Mesendoderm (in vitro differentiated cells): Measurements from ENCODE around the gene CAMK1.
A peak's percentile ranks its signal among the peaks of the same experiment; 100 is the strongest.

ENCODE experiments used
- DNase-seq: peaks from one replicate; pipeline ENCODE4 v3.0.0; 2013
- H2AK5ac ChIP-seq: 2 replicates; pipeline ENCODE4 v1.6.1; 2013; ENCODE audit warnings: low read length, inconsistent platforms
- H2BK120ac ChIP-seq: 2 replicates; pipeline ENCODE4 v1.6.1; 2013; ENCODE audit warnings: low read depth, mild to moderate bottlenecking, low read length, moderate library complexity, mixed read lengths
- H2BK15ac ChIP-seq: replicated peaks from 2 replicates; pipeline ENCODE4 v1.6.1; 2013; ENCODE audit warnings: low read depth, mild to moderate bottlenecking, moderate library complexity
- H2BK5ac ChIP-seq: 2 replicates; pipeline ENCODE4 v1.6.1; 2013; ENCODE audit warnings: low read length, inconsistent platforms
- H3K18ac ChIP-seq: 2 replicates; pipeline ENCODE4 v1.6.1; 2013; ENCODE audit warnings: mild to moderate bottlenecking, low read length, mixed read lengths
- H3K23ac ChIP-seq: one replicate; pipeline ENCODE4 v1.6.1; 2013; ENCODE audit warnings: low read length
- H3K27ac ChIP-seq: 2 replicates; pipeline ENCODE4 v1.5.1; 2013; ENCODE audit warnings: low read depth, mild to moderate bottlenecking, inconsistent platforms, low read length, moderate library complexity
- H3K27me3 ChIP-seq: 2 replicates; pipeline ENCODE4 v1.6.1; 2013; ENCODE audit warnings: low read length, control low read depth, mild to moderate bottlenecking, inconsistent platforms; ENCODE audit not compliant: insufficient read depth, poor library complexity
- H3K36me3 ChIP-seq: 2 replicates; pipeline ENCODE4 v1.6.1; 2013; ENCODE audit warnings: low read length, inconsistent platforms; ENCODE audit not compliant: control insufficient read depth, insufficient read depth
- H3K4ac ChIP-seq: one replicate; pipeline ENCODE4 v1.6.1; 2013; ENCODE audit warnings: low read depth, mild to moderate bottlenecking, low read length, moderate library complexity
- H3K4me1 ChIP-seq: 2 replicates; pipeline ENCODE4 v1.6.1; 2013; ENCODE audit warnings: low read depth, low read length, inconsistent platforms; ENCODE audit not compliant: control insufficient read depth
- H3K4me2 ChIP-seq: 2 replicates; pipeline ENCODE4 v1.6.1; 2013; ENCODE audit warnings: low read length
- H3K4me3 ChIP-seq: 2 replicates; pipeline ENCODE4 v1.5.1; 2013; ENCODE audit warnings: mild to moderate bottlenecking, low read length
- H3K56ac ChIP-seq: one replicate; pipeline ENCODE4 v1.6.1; 2013; ENCODE audit warnings: low read length
- H3K79me1 ChIP-seq: 2 replicates; pipeline ENCODE4 v1.6.1; 2013; ENCODE audit warnings: low read length, inconsistent platforms
- H3K79me2 ChIP-seq: 2 replicates; pipeline ENCODE4 v1.6.1; 2013; ENCODE audit warnings: mild to moderate bottlenecking, low read length; ENCODE audit not compliant: control insufficient read depth, insufficient read depth
- H3K9ac ChIP-seq: 2 replicates; pipeline ENCODE4 v1.6.1; 2013; ENCODE audit warnings: low read length, inconsistent platforms
- H4K5ac ChIP-seq: one replicate; pipeline ENCODE4 v1.6.1; 2013; ENCODE audit warnings: low read length
- H4K8ac ChIP-seq: one replicate; pipeline ENCODE4 v1.6.1; 2013; ENCODE audit warnings: low read depth, mild to moderate bottlenecking, control low read depth, low read length, moderate library complexity
- WGBS: extraction: QIAGEN DNeasy Blood & Tissue Kit; methylation state at CpG from one replicate; pipeline ENCODE4 v1.1.7; 2013; ENCODE audit warnings: low lambda C conversion rate, missing lambda C conversion rate; ENCODE audit not compliant: insufficient coverage; ENCODE audit errors: extremely low coverage; 5-methylcytosine and 5-hydroxymethylcytosine counted together

Gene CAMK1

DNA sequence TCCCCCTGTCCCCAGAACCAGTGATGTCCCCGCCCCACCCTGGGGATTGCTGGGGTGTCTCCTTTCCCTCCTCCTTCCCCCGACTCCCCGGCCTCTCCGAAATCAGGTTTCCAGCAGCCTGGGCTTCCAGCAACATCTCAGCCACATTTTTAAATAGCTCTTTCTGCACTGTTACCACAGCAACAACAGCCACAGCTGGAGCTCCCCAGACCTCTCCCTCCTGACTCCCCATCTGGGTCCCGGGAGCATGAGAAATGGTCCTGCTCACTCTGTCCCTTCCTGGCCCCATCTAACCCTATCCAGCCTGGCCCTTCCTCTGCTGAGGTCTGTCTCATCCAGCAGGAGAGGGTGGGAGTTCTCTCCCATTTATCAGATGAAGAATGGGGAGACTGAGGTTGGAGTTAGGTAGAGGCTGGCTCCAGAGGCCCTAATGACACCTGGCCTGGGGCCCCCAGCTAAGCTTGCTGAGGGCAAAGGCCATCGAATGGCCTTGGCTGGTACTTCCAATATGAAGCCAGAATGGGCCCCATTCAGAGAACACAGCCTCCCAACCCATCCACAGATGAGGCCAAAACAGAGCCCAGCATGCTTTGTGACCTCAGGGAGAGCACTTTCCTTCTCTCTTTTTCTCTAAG is 1.5 kb downstream of the CAMK1 start:
- H4K8ac ChIP-seq, result no peak overlapping the region
- no peak overlapping the region for H3K56ac ChIP-seq
- H3K18ac ChIP-seq, result no peak overlapping the region
- no peaks in the 10 kb centered on the region for H3K36me3 ChIP-seq
- H3K4me3 ChIP-seq, result no peak overlapping the region
- H3K4me1 ChIP-seq, result no peaks in the 10 kb centered on the region
- no peaks in the 10 kb centered on the region for H3K79me2 ChIP-seq
- no peak overlapping the region for H4K5ac ChIP-seq
- H3K23ac ChIP-seq, result no peak overlapping the region
- H3K9ac ChIP-seq, result no peak overlapping the region
- H2AK5ac ChIP-seq, result no peak overlapping the region
- no peak overlapping the region for H3K4me2 ChIP-seq
- no peak overlapping the region for H3K27ac ChIP-seq
- H2BK5ac ChIP-seq, result no peak overlapping the region
- DNase-seq, result no peak
- no peaks in the 10 kb centered on the region for H3K27me3 ChIP-seq
- H2BK15ac ChIP-seq, result no peak overlapping the region
- H3K79me1 ChIP-seq, result no peaks in the 10 kb centered on the region
- no CpG with 5 or more reads among the region's 6 CpGs for WGBS
- no peak overlapping the region for H2BK120ac ChIP-seq
- no peak overlapping the region for H3K4ac ChIP-seq

DNA sequence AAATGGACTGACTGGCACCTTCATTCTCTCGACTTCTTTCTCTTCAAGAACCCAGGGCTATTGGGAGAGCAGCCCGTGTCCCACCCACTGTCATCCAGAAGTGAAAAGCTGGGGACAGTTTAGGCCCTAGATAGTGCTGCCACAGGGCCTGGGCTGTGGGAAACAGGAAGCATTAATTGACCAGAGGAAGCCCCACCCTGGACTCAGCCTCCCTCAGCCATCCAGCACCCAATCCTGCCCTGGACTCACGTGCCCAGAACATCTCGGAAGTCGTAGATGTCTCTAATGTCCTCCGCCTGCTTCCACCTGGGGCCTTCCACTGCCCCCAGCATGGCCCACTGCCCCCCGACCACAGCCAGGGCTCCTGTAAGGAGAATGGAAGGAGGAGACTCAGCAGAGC is 2.3 kb downstream of the CAMK1 start:
- Histone ChIP-seq H3K4me3 (no peak overlapping the region), H3K4me1 (no peaks in the 10 kb centered on the region), H3K36me3 (no peaks in the 10 kb centered on the region), H3K79me1 (no peaks in the 10 kb centered on the region), H3K4me2 (no peak overlapping the region), H3K27ac (no peak overlapping the region), H2BK15ac (no peak overlapping the region), H4K8ac (no peak overlapping the region), H2AK5ac (no peak overlapping the region), H4K5ac (no peak overlapping the region), H3K4ac (no peak overlapping the region), H3K23ac (no peak overlapping the region), H3K56ac (no peak overlapping the region), H3K27me3 (no peaks in the 10 kb centered on the region), H3K9ac (no peak overlapping the region), H2BK120ac (no peak overlapping the region), H3K79me2 (no peaks in the 10 kb centered on the region), H2BK5ac (no peak overlapping the region), H3K18ac (no peak overlapping the region)
- no peak for DNase-seq
- whole genome bisulfite sequencing, result no CpG with 5 or more reads among the region's 7 CpGs

GRCh38 chr3:9765865-9766264 is 3.9 kb downstream of the CAMK1 start:
- H3K27me3 ChIP-seq, result no peaks in the 10 kb centered on the region
- no peak overlapping the region for H3K9ac ChIP-seq
- H2BK15ac ChIP-seq, result no peak overlapping the region
- no peak overlapping the region for H3K4me3 ChIP-seq
- no CpG with 5 or more reads among the region's 4 CpGs for WGBS
- no peak overlapping the region for H3K56ac ChIP-seq
- no peaks in the 10 kb centered on the region for H3K79me2 ChIP-seq
- no peaks in the 10 kb centered on the region for H3K4me1 ChIP-seq
- H2BK120ac ChIP-seq, result no peak overlapping the region
- no peak overlapping the region for H3K18ac ChIP-seq
- no peak overlapping the region for H3K4me2 ChIP-seq
- no peak overlapping the region for H4K8ac ChIP-seq
- no peaks in the 10 kb centered on the region for H3K79me1 ChIP-seq
- no peak overlapping the region for H3K27ac ChIP-seq
- no peaks in the 10 kb centered on the region for H3K36me3 ChIP-seq
- no peak overlapping the region for H3K4ac ChIP-seq
- no peak overlapping the region for H3K23ac ChIP-seq
- DNase-seq, result peak; percentile 66
- H4K5ac ChIP-seq, result no peak overlapping the region
- H2BK5ac ChIP-seq, result no peak overlapping the region
- no peak overlapping the region for H2AK5ac ChIP-seq

- no peak overlapping the region for H3K4me2 ChIP-seq
- DNase-seq, result no peak
- no peak overlapping the region for H3K56ac ChIP-seq
- H2BK15ac ChIP-seq, result no peak overlapping the region
- no peaks in the 10 kb centered on the region for H3K79me2 ChIP-seq
- no peak overlapping the region for H3K27ac ChIP-seq
- no peak overlapping the region for H3K18ac ChIP-seq
- no peak overlapping the region for H4K5ac ChIP-seq
- no CpG with 5 or more reads among the region's 8 CpGs for WGBS
- H3K4me3 ChIP-seq, result no peak overlapping the region
- no peaks in the 10 kb centered on the region for H3K4me1 ChIP-seq
- no peak overlapping the region for H2BK5ac ChIP-seq
- H3K23ac ChIP-seq, result no peak overlapping the region
- no peaks in the 10 kb centered on the region for H3K79me1 ChIP-seq
- no peak overlapping the region for H4K8ac ChIP-seq
- no peak overlapping the region for H3K4ac ChIP-seq
- H3K27me3 ChIP-seq, result no peaks in the 10 kb centered on the region
- H3K36me3 ChIP-seq, result no peaks in the 10 kb centered on the region
- H3K9ac ChIP-seq, result no peak overlapping the region
- H2BK120ac ChIP-seq, result no peak overlapping the region
- H2AK5ac ChIP-seq, result no peak overlapping the region
Measured at GRCh38 chr3:9762871-9763270, 6.9 kb downstream of the CAMK1 start.

DNA sequence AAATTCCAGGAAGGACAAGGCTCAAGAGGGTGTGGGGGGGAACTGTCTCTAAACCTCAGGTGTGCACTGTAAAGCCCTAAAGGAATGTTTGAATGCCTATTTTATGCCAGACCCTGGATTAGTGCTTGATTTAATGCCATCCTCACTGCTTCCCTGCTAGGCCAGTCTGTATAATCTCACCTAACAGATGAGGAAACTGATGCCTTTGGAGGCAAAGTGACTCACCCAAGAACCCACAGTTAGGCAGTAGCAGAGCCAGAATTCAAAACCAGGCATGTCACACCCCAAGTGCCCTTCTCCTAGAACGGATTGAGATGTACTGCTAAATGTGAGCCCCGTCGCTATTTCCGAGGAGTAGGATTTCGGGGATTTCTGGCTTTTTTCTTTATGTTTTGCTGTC is 7.8 kb downstream of the CAMK1 start:
- WGBS, result no CpG with 5 or more reads among the region's 5 CpGs
- H3K9ac ChIP-seq, result no peak overlapping the region
- no peak overlapping the region for H3K4ac ChIP-seq
- DNase-seq, result no peak
- no peak overlapping the region for H2BK15ac ChIP-seq
- no peaks in the 10 kb centered on the region for H3K4me1 ChIP-seq
- H2BK120ac ChIP-seq, result no peak overlapping the region
- H4K5ac ChIP-seq, result no peak overlapping the region
- H3K18ac ChIP-seq, result no peak overlapping the region
- H3K23ac ChIP-seq, result no peak overlapping the region
- H2AK5ac ChIP-seq, result no peak overlapping the region
- no peak overlapping the region for H3K4me3 ChIP-seq
- H2BK5ac ChIP-seq, result no peak overlapping the region
- H3K27ac ChIP-seq, result no peak overlapping the region
- no peaks in the 10 kb centered on the region for H3K79me2 ChIP-seq
- H3K27me3 ChIP-seq, result no peaks in the 10 kb centered on the region
- no peak overlapping the region for H3K56ac ChIP-seq
- H4K8ac ChIP-seq, result no peak overlapping the region
- H3K36me3 ChIP-seq, result no peaks in the 10 kb centered on the region
- no peak overlapping the region for H3K4me2 ChIP-seq
- no peaks in the 10 kb centered on the region for H3K79me1 ChIP-seq
